Femur (tissue), 1 donor: ENCODE data around the gene VWA2.

ENCODE experiments used
- DNase-seq: peaks from one replicate; pipeline ENCODE4 v3.0.0-alpha.2; 2017

VWA2 gene

DNA sequence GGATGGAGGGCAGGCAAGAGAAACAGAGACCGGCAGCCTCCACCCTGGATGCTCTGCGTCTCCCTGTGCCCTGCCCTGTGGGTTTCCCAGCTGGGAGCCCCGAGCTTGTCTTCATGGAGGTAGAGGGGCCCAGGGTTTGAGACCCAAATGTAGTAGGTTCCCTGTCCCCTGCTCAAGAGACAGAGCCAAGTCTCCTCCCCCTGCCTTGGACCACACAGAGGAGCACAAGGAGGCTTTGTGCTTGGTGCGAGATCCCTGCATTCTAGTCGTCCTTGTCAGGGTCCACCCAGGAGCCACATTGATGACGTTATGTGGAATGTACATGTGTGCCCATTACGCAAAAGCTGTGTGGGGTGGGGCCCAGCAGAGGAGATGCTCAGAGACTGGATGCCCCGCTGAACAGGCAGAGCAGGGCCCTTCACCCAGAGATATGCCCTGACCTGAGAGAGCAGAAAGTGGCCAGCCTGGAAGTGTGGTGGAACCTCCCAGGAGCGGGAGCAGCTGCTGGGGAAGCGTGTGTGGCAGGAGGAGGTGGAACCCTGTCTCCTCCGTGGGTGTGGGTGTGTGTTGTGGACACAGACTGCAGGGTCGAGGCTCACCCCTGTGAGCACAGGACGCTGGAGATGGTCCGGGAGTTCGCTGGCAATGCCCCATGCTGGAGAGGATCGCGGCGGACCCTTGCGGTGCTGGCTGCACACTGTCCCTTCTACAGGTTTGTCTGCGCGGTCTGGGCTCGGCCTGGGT is 39.3 kb downstream of the VWA2 start:
- DNase-seq = no peak

DNA sequence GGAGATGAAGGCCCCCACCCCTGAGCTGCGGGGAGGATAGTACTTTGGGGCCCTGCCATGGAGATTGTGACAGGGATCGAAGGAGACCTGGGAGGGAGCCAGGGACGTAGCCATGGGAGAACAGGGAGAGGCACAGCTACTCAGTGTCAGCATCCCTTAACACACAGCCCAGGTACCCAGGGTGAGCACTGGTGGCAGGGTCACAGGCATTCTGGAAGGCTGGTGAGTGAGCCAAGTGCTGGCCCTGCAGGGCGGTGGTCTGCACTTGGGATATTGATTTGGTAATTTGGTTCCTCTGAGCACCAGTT is 39.8 kb downstream of the VWA2 start:
- DNase-seq = no peak

DNA sequence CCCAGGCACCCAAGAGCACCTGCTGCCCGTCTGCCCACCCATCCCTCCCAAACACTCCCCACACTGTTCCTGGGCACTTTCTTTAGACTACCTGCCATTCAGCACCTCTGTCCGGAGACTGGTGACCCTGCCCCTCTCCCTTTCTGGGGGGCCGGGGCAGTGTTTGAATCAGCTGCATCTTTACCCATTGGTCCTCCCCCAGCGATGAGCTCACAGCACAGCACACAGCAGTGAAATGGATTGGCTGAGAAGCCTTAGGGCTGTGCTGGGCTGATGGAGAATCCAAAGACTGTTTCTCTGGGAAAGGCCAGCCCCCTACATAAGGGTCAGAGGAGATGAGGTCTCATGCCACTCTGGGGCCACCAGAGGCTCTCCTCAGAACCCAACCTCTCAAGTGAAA is 40.2 kb downstream of the VWA2 start:
- DNase-seq = no peak

DNA sequence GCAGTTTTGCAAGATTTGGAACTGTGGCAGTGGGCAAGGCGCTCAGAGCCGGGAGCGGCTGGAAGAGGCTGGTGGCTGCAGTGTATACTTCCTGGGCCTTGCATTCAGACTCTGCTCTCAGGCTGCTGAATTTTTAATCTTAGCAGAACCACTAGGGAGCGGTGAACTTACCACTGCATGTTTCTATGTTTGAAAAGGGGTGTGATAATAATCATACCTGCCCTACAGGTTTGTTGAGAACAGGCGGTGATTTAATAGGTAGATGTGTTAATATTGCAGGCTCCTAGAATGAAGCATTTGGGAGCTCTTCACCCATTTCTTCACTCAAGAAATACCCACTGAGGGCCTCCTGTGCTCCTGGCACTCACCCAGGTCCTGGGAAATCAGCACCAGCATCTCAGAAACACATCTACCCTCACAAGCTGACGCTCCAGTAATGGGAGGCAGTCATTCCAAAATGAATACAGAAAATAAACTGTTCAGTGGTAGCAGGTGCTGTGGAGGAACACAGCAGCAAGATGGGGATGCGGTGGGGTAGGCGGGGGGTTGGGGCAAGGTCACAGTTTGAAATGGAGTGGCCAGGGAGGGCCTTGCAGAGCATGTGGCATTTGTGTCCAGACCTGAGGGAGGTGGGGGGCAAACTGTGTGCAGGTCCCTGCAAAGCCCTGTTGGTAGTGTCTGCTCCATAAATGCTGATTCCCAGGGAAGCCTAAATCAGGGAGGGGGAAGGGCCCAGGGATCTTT is 41.0 kb downstream of the VWA2 start:
- DNase-seq = no peak

DNA sequence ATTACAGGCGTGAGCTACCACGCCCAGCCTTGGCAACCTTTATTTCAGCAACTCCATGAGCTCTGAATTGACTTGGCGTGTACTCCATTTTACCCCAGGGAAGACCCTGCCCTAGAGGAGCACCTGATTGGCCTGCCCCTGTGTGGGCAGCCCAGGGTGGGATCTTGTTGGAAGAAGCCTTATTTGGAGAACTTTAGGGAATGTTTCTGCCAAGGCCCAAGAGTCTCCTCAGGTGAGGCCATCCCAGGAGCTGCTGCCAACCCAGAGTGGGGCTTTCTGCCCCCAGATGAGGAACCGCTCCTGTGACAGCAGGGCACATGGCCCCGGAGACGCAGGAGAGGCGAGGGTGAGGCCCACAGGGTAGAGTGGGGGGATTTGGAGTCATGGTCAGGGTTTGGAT is 42.0 kb downstream of the VWA2 start:
- no peak for DNase-seq

DNA sequence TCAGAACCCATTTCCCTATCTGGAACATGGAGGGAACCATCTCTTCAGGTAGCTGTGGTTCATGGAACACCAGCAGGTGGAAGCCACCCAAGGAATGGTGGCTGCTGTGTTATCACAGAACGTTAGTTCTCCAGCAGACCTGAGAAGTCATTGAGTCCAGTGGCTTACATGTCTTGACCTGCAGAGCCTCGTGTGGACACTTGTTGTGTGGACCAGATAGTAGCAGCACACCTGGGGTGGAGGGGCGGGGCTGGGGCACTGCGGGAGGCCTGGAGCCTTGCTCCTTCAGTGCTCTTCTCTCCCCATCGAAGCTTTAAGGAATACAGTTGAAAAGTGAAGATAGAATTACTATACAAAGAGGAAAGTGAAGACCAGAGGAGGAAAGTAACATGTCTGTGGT is 42.4 kb downstream of the VWA2 start:
- no peak for DNase-seq

DNA sequence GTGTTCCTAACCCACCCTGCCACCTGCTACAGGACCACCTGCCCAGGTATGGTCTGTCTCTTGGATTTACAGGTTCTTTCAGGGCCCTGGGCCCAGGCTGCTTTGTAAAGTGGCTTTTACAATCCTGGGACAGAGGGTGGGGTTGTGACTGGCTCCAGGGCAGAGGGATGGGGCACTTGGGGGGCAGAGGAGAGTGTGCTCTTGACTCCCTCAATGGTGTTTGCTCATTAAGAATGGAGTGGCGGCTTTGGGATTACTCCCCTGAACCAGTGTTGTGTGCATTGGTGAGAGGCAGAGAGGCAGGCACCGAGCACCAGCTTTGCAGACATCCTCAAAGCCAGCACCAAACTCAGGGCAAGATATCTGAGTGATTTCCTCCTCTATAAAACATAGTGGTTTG is 43.5 kb downstream of the VWA2 start:
- no peak for DNase-seq

DNA sequence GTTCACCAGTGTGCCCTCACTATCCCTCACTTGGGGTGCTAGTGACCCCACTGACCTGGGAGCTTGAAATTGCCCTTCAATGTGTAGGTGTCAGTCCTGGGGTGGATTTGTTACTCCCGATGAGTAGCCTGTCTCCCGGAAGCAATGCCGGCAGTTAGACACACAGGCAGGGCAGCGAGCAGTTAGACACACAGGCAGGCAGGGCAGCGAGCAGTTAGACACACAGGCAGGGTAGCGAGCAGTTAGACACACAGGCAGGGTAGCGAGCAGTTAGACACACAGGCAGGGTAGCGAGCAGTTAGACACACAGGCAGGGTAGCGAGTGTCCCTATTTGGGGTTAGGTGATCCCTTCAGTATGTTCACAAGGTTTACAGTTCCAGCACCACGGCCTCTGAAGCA is 44.0 kb downstream of the VWA2 start:
- DNase-seq = no peak

DNA sequence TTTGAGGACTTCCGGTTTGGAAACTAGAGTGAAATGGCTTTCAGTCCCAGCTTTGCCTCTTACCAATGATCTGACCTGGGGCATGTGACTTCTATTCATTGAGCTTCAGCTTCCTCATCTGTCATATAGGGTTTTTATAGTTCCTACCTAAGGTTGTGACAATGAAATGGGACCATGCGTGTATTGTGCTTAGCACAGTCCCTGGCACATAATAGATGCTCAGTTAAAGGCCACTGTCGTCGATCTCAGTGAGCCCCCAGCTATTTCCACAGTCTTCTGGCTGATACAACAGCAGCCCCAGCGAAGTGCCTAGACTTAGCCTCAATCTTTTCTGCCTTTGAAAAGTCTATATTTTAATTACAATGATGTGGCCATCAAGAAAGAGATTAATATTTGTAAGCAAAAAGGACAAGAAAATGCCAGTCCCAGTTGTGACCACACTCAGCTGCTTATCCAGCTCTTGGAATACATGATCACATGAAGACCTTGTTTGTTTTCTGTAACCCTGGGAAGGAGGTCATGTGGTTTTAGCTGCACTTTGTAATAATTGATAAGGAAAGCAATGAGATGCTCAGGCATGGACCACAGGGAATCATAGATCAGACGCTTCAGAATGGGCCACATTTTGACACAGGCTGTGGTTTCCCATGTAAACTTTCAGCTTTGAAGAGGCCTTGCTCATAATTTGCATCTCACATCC is 44.6 kb downstream of the VWA2 start:
- DNase-seq = no peak

DNA sequence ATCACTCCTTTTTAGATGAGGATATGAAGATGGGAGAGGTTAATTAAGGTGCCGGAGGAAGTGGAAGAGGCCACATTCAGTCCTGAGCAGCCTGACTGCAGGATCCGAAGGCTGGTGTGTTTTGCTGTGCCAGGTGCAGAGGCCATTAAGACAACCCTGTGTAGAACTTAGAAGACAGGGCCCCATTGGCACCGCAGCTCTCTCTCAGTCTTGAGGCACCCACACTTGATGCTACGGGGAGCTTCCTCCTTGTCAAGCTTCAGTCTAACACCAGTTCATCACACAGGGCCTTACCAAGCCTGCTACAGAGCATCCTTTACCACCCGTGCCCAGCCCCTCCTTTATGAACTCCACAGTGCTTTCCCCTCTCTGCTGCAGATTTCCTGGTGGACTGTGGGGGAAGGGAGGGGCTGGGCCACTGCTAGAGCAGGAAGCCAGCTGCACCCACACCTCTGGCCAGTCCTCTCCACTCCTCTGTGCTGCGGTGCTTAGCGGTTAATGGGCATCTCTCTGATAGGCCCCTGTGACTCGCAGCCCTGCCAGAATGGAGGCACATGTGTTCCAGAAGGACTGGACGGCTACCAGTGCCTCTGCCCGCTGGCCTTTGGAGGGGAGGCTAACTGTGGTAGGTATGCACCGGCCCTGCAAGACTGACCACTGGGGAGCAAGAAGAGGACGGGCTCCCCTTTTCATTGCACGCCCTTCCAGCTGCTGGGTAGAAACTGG is 45.5 kb downstream of the VWA2 start:
- no peak for DNase-seq

DNA sequence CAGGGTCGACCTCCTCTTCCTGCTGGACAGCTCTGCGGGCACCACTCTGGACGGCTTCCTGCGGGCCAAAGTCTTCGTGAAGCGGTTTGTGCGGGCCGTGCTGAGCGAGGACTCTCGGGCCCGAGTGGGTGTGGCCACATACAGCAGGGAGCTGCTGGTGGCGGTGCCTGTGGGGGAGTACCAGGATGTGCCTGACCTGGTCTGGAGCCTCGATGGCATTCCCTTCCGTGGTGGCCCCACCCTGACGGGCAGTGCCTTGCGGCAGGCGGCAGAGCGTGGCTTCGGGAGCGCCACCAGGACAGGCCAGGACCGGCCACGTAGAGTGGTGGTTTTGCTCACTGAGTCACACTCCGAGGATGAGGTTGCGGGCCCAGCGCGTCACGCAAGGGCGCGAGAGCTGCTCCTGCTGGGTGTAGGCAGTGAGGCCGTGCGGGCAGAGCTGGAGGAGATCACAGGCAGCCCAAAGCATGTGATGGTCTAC is 46.9 kb downstream of the VWA2 start:
- DNase-seq = no peak

DNA sequence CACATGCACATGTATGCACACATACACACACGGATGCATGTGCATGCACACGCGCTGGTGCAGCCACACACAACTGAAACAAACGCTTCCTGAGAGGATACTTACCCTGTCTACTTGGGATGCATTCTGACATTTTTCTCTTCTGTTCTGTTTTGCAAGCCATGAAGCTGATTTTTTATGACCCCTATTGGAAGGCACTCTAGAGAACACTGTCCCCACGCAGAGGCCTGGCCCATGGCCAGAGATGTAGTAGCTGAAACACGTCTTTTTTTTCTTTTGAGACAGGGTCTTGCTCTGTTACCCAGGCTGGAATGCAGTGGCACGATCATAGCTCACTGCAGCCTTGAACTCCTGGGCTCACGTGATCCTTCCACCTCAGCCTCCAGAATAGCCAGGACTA is 47.9 kb downstream of the VWA2 start:
- no peak for DNase-seq

DNA sequence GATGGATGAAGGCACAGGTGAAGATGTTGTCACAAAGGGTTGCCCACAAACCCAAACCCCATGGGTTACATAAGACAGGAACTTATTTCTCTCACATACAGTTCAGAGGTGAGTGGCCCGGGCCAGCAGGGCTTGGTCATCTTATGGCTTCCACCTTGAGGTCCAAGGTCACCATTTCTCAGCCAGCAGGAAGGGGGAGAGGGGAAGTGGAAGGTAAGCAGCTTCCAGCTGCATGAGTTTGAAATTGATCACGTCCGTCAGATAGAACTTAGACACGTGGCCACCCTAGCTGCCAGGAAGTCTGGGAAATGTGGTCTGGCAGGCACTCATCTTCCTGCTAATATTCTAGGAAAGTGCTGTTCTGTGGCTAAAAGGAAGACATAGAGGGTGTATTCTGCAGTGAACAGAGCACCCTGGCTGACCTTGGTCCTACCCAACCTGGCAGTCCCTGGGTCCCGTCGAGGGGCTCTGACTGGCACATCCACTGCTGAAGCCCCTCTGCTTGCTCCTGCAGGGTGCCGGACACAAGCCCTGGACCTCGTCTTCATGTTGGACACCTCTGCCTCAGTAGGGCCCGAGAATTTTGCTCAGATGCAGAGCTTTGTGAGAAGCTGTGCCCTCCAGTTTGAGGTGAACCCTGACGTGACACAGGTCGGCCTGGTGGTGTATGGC is 49.5 kb downstream of the VWA2 start:
- peak; percentile 47 for DNase-seq

DNA sequence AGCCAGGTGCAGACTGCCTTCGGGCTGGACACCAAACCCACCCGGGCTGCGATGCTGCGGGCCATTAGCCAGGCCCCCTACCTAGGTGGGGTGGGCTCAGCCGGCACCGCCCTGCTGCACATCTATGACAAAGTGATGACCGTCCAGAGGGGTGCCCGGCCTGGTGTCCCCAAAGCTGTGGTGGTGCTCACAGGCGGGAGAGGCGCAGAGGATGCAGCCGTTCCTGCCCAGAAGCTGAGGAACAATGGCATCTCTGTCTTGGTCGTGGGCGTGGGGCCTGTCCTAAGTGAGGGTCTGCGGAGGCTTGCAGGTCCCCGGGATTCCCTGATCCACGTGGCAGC is 50.0 kb downstream of the VWA2 start:
- no peak for DNase-seq

DNA sequence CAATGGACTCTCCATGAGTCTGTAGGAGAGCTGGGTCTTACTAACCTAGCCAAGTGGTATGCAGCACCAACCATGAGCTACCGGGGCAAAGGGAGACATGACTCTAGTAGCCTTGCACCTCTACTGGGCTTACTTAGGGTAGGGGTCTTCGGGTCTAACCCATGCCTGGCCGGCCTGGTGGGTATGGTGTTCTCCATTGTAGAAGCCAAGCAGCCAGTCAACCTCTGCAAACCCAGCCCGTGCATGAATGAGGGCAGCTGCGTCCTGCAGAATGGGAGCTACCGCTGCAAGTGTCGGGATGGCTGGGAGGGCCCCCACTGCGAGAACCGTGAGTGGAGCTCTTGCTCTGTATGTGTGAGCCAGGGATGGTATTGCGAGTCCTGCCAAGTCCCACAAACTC is 51.0 kb downstream of the VWA2 start:
- DNase-seq = no peak

DNA sequence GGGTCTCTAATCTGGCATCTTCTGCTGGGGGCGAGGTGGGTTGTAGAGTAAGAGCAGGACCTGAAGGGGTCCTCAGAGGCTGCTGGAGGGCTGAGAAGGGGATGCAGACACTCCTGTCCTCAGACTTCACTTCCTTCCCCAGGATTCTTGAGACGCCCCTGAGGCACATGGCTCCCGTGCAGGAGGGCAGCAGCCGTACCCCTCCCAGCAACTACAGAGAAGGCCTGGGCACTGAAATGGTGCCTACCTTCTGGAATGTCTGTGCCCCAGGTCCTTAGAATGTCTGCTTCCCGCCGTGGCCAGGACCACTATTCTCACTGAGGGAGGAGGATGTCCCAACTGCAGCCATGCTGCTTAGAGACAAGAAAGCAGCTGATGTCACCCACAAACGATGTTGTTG is 52.0 kb downstream of the VWA2 start:
- no peak for DNase-seq

DNA sequence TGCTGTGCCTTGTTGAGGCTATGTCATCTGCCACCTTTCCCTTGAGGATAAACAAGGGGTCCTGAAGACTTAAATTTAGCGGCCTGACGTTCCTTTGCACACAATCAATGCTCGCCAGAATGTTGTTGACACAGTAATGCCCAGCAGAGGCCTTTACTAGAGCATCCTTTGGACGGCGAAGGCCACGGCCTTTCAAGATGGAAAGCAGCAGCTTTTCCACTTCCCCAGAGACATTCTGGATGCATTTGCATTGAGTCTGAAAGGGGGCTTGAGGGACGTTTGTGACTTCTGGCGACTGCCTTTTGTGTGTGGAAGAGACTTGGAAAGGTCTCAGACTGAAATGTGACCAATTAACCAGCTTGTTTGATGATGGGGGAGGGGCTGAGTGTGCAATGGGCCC is 52.5 kb downstream of the VWA2 start:
- DNase-seq = no peak

DNA sequence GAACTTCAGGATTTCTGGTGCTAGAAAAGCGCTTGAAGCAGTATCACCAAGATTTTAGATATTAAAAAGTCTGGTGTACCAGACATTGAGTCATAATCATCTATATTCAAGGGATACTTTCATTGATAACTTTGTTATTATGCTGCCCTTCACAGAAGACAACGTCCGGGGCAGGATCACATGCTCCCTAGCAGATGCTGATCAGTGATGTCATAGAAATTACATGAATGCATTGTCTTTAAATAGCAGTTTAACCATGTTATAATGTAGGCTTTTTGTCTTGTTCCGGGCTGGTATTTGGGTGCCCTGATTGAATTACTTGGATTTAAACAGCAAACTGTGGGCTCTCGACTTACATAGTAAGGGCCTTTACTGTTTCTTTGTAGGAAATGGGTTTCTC is 54.0 kb downstream of the VWA2 start:
- DNase-seq = no peak

DNA sequence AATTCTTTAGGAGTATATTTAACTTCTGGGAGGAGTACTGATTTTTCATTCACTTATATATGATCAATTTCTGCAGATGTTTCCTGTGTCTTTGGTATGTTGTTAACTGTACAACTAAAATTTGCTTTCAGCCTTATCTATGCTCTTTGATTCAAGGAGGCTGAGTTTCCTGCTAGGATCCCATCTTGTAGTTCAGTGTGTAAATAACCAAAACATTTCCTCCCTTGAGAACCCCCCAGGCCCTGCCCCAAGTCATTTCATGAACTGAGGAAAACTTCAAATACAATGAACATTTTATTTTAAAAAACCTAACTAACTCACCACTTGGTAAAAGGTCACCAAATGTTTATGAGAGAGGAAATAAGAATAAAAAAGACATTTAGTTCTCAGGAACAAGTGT is 55.5 kb downstream of the VWA2 start:
- DNase-seq = no peak

DNA sequence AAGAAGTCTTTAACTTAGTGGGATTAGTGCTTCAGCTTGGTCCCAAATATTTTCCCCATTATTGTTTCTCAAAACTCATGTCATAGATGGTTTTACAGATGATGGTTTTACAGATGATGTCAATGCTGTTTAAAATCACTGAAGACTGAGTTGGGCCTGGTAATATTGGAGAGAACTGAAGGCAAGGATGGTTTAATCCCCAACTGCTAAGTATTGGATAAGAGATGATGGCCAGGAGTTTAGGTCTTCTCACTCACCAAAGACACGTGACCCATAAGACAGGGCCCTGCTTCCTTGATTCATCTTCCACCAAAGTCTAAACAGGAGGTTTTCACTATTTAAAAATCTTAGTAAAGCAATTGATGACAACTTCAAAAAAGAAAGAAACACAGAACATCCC is 56.3 kb downstream of the VWA2 start:
- DNase-seq = no peak

DNA sequence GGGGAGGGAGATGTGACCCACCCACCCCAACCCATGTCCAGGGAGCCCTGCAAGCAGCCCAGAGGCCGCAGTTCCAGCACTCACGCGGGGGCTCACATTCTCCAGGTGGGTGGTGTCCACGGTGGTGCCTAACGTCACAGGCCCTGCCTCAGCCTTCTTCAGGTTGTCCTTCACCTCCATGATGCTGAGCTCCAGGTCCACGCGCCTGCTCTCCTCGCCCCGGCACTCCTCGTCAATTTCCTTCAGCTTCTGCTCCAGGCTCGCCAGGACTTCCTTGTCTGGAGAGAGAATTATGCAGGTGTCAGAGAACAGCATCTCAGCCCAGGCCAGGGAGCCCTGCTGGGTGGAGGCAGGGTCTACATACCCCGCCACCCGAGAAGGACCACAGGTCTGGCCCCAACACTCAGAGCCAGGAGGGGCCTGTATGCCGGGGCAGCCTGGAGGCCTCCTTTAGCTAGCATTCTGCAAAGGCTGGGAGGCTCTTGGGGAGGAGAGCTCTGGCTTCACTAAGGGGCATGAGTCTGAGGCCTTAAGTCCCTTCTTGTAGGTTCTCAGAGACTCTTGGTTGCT is 58.2 kb downstream of the VWA2 start:
- no peak for DNase-seq

DNA sequence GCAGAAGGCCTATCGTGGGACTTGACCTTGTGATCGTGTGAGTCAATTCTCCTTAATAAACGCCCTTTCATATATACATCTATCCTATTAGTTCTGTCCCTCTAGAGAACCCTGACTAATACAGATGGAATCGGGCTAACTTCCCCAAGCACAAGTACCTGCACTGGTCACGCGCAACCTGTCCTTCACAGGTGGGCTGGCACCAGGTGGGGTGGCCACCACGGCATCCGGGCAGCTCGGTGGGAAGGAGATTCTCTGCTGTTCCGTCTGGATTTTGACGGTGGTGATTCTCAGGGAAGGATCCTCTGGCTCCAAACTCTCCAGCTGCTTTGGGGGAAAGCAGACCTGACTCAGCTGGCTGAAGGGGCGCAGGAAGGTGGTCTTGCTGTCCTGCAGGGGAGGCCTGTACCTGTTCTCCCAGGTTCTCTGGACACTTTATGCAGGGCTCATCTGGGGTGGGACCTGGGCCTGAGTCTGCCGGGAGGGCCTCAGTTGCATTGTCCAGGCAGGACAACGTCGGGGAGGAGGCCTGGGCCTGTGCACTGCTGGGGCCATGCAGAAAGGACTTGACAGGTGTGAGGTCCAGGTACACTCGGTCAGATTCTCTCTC is 61.1 kb downstream of the VWA2 start:
- DNase-seq = no peak
